ENCODE data around the gene IQCH. TPM values are rescaled to one million over a fixed set of nuclear protein-coding genes. Genes with fewer than 3 reads are reported as not detected.
"Not testable (repeated sequence)": the region's sequence is repeated elsewhere in the genome, so short reads cannot be mapped to it uniquely, and the experiment has no call there.

Gene IQCH
- polyA plus RNA-seq, 1 donor (not counting 4 experiments of a cell fraction or from before 2014, with no cell fraction given) = 2.6 TPM

- DNase-seq (ENCODE audit: low read depth, low spot score) (no peak), FAIRE-seq (no peak)
- H3K9me1 ChIP-seq (ENCODE audit: control insufficient read depth, extremely low read depth, insufficient read depth, low read length) = no peaks in the 10 kb centered on the region
- H3K27ac ChIP-seq (ENCODE audit: control insufficient read depth, insufficient read depth, low read length) = no peak overlapping the region
- dilution Hi-C loops (cut with MboI; ENCODE audit: extremely low pct_ligation_motif_present, low sequenced_read_pairs) = no loop called here
- H3K4me3 ChIP-seq (ENCODE audit: control insufficient read depth in 2 of 3, extremely low read depth in 1 of 3, insufficient read depth in 2 of 3, low read depth in 1 of 3, low read length in 3 of 3) = no peak overlapping the region
- no peaks in the 10 kb centered on the region for H4K20me1 ChIP-seq (ENCODE audit: control insufficient read depth, extremely low read depth, insufficient read depth, low read length)
- H3K36me3 ChIP-seq (ENCODE audit: control insufficient read depth in 2 of 2, extremely low read depth in 1 of 2, insufficient read depth in 2 of 2, low read length in 2 of 2) = no peaks in the 10 kb centered on the region
- no peak overlapping the region for H3K9ac ChIP-seq (ENCODE audit: control insufficient read depth, extremely low read depth, insufficient read depth, low read length)
- H3K27me3 ChIP-seq (ENCODE audit: control insufficient read depth, extremely low read depth, insufficient read depth, low read length) = no peaks in the 10 kb centered on the region
- H3K9me3 ChIP-seq (ENCODE audit: control insufficient read depth, low read depth, low read length) = no peaks in the 10 kb centered on the region
- no peaks in the 10 kb centered on the region for H3K79me2 ChIP-seq (ENCODE audit: control insufficient read depth, insufficient read depth, low read length)
- TF ChIP-seq CTCF (optimal IDR thresholded peaks at IDR 0.05 in 1 of 3, IDR thresholded peaks at IDR 0.05 in 1 of 3, conservative IDR thresholded peaks at IDR 0.05 in 1 of 3; ENCODE audit: extremely low read depth in 1 of 3, insufficient read depth in 2 of 3, low read length in 3 of 3) (peak in 1 of 3 experiments; percentile 36), EZH2 (IDR thresholded peaks at IDR 0.05; ENCODE audit: low read length) (no peak)
- no peaks in the 10 kb centered on the region for H3K4me1 ChIP-seq (ENCODE audit: control insufficient read depth, extremely low read depth, insufficient read depth, low read length)
- no peak overlapping the region for H3K4me2 ChIP-seq (ENCODE audit: control insufficient read depth, extremely low read depth, insufficient read depth, low read depth, low read length)
- no peak overlapping the region for H2AFZ ChIP-seq (ENCODE audit: control insufficient read depth, low read length)
Measured at GRCh38 chr15:67422296-67422695, 167.7 kb downstream of the IQCH start.

- Histone ChIP-seq H3K36me3 (ENCODE audit: control insufficient read depth in 2 of 2, extremely low read depth in 1 of 2, insufficient read depth in 2 of 2, low read length in 2 of 2) (no peaks in the 10 kb centered on the region), H3K9ac (ENCODE audit: control insufficient read depth, extremely low read depth, insufficient read depth, low read length) (no peak overlapping the region), H2AFZ (ENCODE audit: control insufficient read depth, low read length) (no peak overlapping the region), H3K27ac (ENCODE audit: control insufficient read depth, insufficient read depth, low read length) (no peak overlapping the region), H3K27me3 (ENCODE audit: control insufficient read depth, extremely low read depth, insufficient read depth, low read length) (no peaks in the 10 kb centered on the region), H3K9me3 (ENCODE audit: control insufficient read depth, low read depth, low read length) (no peaks in the 10 kb centered on the region), H3K9me1 (ENCODE audit: control insufficient read depth, extremely low read depth, insufficient read depth, low read length) (no peaks in the 10 kb centered on the region), H4K20me1 (ENCODE audit: control insufficient read depth, extremely low read depth, insufficient read depth, low read length) (no peaks in the 10 kb centered on the region), H3K4me3 (ENCODE audit: control insufficient read depth in 2 of 3, extremely low read depth in 1 of 3, insufficient read depth in 2 of 3, low read depth in 1 of 3, low read length in 3 of 3) (no peak overlapping the region), H3K79me2 (ENCODE audit: control insufficient read depth, insufficient read depth, low read length) (no peaks in the 10 kb centered on the region), H3K4me2 (ENCODE audit: control insufficient read depth, extremely low read depth, insufficient read depth, low read depth, low read length) (no peak overlapping the region), H3K4me1 (ENCODE audit: control insufficient read depth, extremely low read depth, insufficient read depth, low read length) (peaks cover 2% of the 10 kb centered on the region)
- DNase-seq (ENCODE audit: low read depth, low spot score) (no peak), FAIRE-seq (peak; percentile 84)
- TF ChIP-seq EZH2 (IDR thresholded peaks at IDR 0.05; ENCODE audit: low read length) (no peak), CTCF (optimal IDR thresholded peaks at IDR 0.05 in 1 of 3, IDR thresholded peaks at IDR 0.05 in 1 of 3, conservative IDR thresholded peaks at IDR 0.05 in 1 of 3; ENCODE audit: extremely low read depth in 1 of 3, insufficient read depth in 2 of 3, low read length in 3 of 3) (peak; percentile 73 to 76 (median 76))
- dilution Hi-C loops (cut with MboI; ENCODE audit: extremely low pct_ligation_motif_present, low sequenced_read_pairs) = no loop called here
Measured at GRCh38 chr15:67433495-67434099, 179.0 kb downstream of the IQCH start.

- H3K9me3 ChIP-seq (ENCODE audit: control insufficient read depth, low read depth, low read length); H4K20me1 ChIP-seq (ENCODE audit: control insufficient read depth, extremely low read depth, insufficient read depth, low read length); DNase-seq (ENCODE audit: low read depth, low spot score); H3K27ac ChIP-seq (ENCODE audit: control insufficient read depth, insufficient read depth, low read length); H3K79me2 ChIP-seq (ENCODE audit: control insufficient read depth, insufficient read depth, low read length); H3K4me2 ChIP-seq (ENCODE audit: control insufficient read depth, extremely low read depth, insufficient read depth, low read depth, low read length); FAIRE-seq; H3K27me3 ChIP-seq (ENCODE audit: control insufficient read depth, extremely low read depth, insufficient read depth, low read length); H3K4me1 ChIP-seq (ENCODE audit: control insufficient read depth, extremely low read depth, insufficient read depth, low read length); H3K9me1 ChIP-seq (ENCODE audit: control insufficient read depth, extremely low read depth, insufficient read depth, low read length); H3K36me3 ChIP-seq (ENCODE audit: control insufficient read depth in 2 of 2, extremely low read depth in 1 of 2, insufficient read depth in 2 of 2, low read length in 2 of 2); H3K4me3 ChIP-seq (ENCODE audit: control insufficient read depth in 2 of 3, extremely low read depth in 1 of 3, insufficient read depth in 2 of 3, low read depth in 1 of 3, low read length in 3 of 3); H3K9ac ChIP-seq (ENCODE audit: control insufficient read depth, extremely low read depth, insufficient read depth, low read length); dilution Hi-C loops (cut with MboI; ENCODE audit: extremely low pct_ligation_motif_present, low sequenced_read_pairs); H2AFZ ChIP-seq (ENCODE audit: control insufficient read depth, low read length): not testable (repeated sequence)
Measured at GRCh38 chr15:67436351-67437250, 182.0 kb downstream of the IQCH start.
